Measurements from ENCODE around the gene MGAT5. TPM values are rescaled to one million over a fixed set of nuclear protein-coding genes. Genes with fewer than 3 reads are reported as not detected.

Gene MGAT5
- total RNA-seq, 1 experiment from 2014 or later: 52.4 TPM

DNA sequence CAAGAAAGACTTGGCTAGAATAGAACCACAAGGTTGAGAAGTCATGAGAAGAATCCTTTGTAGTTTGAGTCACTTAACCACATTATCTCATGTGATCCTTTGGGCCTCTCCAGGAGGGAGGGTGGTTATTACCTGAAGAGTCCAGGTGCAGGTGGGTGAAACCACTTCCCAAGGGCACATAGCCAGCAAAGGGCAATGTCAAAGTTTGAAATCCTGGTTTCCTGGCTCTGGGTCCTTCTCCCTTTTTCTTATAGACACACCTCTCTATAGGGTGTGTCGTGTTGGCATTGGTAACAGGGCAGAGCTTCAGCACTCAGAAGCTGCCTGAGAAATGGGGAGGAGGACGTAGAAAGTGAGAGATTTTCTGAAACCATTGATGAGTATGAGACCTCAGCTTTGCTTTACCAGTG lies 137.9 kb downstream of the MGAT5 start:
- CTCF ChIA-PET: interaction anchor here (0.9 to 2.7 kb wide), 6 partner anchors 12 to 59 kb away, joined by 3 to 28 read pairs (median 6); no protein-coding TSS in a partner anchor
- Mint-ChIP-seq H3K4me3 (no peak overlapping the region), H3K4me1 (no peaks in the 10 kb centered on the region)

More for the DNA sequence above, 137.9 kb downstream of the MGAT5 start:
- H3K27me3 Mint-ChIP-seq (ENCODE audit: low read depth): no peaks in the 10 kb centered on the region
- TF ChIP-seq, protein P1, sequence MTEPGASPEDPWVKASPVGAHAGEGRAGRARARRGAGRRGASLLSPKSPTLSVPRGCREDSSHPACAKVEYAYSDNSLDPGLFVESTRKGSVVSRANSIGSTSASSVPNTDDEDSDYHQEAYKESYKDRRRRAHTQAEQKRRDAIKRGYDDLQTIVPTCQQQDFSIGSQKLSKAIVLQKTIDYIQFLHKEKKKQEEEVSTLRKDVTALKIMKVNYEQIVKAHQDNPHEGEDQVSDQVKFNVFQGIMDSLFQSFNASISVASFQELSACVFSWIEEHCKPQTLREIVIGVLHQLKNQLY (CRISPR knock-in tag; IDR thresholded peaks at IDR 0.05): no peak
- TF ChIP-seq RELA (CRISPR knock-in tag; IDR thresholded peaks at IDR 0.05; ENCODE audit: borderline replicate concordance) (no peak), PRRX2 (CRISPR knock-in tag; IDR thresholded peaks at IDR 0.05) (no peak), ELF4 (CRISPR knock-in tag; IDR thresholded peaks at IDR 0.05; ENCODE audit: low read depth) (no peak), ZBTB21 (CRISPR knock-in tag; IDR thresholded peaks at IDR 0.05; ENCODE audit: borderline replicate concordance) (no peak), TEAD4 (CRISPR knock-in tag; IDR thresholded peaks at IDR 0.05) (no peak), ESRRA (CRISPR knock-in tag; IDR thresholded peaks at IDR 0.05; ENCODE audit: borderline replicate concordance) (no peak), JAZF1 (CRISPR knock-in tag; IDR thresholded peaks at IDR 0.05) (no peak), ATF1 (CRISPR knock-in tag; IDR thresholded peaks at IDR 0.05) (no peak), ZNF416 (CRISPR knock-in tag; IDR thresholded peaks at IDR 0.05) (no peak), RORB (CRISPR knock-in tag; IDR thresholded peaks at IDR 0.05) (no peak), NR2C2 (CRISPR knock-in tag; IDR thresholded peaks at IDR 0.05) (no peak), TEAD1 (CRISPR knock-in tag; IDR thresholded peaks at IDR 0.05) (no peak), GRHL2 (CRISPR knock-in tag; IDR thresholded peaks at IDR 0.05; ENCODE audit: insufficient replicate concordance, severe bottlenecking) (no peak), ZNF121 (CRISPR knock-in tag; IDR thresholded peaks at IDR 0.05) (no peak)
- TF ChIP-seq, protein P2, sequence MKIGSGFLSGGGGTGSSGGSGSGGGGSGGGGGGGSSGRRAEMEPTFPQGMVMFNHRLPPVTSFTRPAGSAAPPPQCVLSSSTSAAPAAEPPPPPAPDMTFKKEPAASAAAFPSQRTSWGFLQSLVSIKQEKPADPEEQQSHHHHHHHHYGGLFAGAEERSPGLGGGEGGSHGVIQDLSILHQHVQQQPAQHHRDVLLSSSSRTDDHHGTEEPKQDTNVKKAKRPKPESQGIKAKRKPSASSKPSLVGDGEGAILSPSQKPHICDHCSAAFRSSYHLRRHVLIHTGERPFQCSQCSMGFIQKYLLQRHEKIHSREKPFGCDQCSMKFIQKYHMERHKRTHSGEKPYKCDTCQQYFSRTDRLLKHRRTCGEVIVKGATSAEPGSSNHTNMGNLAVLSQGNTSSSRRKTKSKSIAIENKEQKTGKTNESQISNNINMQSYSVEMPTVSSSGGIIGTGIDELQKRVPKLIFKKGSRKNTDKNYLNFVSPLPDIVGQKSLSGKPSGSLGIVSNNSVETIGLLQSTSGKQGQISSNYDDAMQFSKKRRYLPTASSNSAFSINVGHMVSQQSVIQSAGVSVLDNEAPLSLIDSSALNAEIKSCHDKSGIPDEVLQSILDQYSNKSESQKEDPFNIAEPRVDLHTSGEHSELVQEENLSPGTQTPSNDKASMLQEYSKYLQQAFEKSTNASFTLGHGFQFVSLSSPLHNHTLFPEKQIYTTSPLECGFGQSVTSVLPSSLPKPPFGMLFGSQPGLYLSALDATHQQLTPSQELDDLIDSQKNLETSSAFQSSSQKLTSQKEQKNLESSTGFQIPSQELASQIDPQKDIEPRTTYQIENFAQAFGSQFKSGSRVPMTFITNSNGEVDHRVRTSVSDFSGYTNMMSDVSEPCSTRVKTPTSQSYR (CRISPR knock-in tag; IDR thresholded peaks at IDR 0.05): no peak
- TF ChIP-seq, protein P3, sequence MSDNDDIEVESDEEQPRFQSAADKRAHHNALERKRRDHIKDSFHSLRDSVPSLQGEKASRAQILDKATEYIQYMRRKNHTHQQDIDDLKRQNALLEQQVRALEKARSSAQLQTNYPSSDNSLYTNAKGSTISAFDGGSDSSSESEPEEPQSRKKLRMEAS (CRISPR knock-in tag; IDR thresholded peaks at IDR 0.05): no peak
- TF ChIP-seq, protein P4, sequence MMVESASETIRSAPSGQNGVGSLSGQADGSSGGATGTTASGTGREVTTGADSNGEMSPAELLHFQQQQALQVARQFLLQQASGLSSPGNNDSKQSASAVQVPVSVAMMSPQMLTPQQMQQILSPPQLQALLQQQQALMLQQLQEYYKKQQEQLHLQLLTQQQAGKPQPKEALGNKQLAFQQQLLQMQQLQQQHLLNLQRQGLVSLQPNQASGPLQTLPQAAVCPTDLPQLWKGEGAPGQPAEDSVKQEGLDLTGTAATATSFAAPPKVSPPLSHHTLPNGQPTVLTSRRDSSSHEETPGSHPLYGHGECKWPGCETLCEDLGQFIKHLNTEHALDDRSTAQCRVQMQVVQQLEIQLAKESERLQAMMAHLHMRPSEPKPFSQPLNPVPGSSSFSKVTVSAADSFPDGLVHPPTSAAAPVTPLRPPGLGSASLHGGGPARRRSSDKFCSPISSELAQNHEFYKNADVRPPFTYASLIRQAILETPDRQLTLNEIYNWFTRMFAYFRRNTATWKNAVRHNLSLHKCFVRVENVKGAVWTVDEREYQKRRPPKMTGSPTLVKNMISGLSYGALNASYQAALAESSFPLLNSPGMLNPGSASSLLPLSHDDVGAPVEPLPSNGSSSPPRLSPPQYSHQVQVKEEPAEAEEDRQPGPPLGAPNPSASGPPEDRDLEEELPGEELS (CRISPR knock-in tag; IDR thresholded peaks at IDR 0.05): no peak
- TF ChIP-seq, protein P5, sequence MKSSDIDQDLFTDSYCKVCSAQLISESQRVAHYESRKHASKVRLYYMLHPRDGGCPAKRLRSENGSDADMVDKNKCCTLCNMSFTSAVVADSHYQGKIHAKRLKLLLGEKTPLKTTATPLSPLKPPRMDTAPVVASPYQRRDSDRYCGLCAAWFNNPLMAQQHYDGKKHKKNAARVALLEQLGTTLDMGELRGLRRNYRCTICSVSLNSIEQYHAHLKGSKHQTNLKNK (CRISPR knock-in tag; IDR thresholded peaks at IDR 0.05): no peak
- TF ChIP-seq, protein P6, sequence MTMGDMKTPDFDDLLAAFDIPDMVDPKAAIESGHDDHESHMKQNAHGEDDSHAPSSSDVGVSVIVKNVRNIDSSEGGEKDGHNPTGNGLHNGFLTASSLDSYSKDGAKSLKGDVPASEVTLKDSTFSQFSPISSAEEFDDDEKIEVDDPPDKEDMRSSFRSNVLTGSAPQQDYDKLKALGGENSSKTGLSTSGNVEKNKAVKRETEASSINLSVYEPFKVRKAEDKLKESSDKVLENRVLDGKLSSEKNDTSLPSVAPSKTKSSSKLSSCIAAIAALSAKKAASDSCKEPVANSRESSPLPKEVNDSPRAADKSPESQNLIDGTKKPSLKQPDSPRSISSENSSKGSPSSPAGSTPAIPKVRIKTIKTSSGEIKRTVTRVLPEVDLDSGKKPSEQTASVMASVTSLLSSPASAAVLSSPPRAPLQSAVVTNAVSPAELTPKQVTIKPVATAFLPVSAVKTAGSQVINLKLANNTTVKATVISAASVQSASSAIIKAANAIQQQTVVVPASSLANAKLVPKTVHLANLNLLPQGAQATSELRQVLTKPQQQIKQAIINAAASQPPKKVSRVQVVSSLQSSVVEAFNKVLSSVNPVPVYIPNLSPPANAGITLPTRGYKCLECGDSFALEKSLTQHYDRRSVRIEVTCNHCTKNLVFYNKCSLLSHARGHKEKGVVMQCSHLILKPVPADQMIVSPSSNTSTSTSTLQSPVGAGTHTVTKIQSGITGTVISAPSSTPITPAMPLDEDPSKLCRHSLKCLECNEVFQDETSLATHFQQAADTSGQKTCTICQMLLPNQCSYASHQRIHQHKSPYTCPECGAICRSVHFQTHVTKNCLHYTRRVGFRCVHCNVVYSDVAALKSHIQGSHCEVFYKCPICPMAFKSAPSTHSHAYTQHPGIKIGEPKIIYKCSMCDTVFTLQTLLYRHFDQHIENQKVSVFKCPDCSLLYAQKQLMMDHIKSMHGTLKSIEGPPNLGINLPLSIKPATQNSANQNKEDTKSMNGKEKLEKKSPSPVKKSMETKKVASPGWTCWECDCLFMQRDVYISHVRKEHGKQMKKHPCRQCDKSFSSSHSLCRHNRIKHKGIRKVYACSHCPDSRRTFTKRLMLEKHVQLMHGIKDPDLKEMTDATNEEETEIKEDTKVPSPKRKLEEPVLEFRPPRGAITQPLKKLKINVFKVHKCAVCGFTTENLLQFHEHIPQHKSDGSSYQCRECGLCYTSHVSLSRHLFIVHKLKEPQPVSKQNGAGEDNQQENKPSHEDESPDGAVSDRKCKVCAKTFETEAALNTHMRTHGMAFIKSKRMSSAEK (CRISPR knock-in tag; IDR thresholded peaks at IDR 0.05; ENCODE audit: borderline replicate concordance): no peak
- DNase-seq (ENCODE audit: low spot score): no peak
- POLR2A ChIA-PET: no interaction called here
- no peaks in the 10 kb centered on the region for H3K9me3 Mint-ChIP-seq
- no peak overlapping the region for H3K27ac Mint-ChIP-seq
- H3K36me3 Mint-ChIP-seq: no peaks in the 10 kb centered on the region
- no peak for ATAC-seq
